ENCODE data around the gene AJM1. TPM values are rescaled to one million over a fixed set of nuclear protein-coding genes. Genes with fewer than 3 reads are reported as not detected.

The AJM1 gene
- total and polyA plus RNA-seq, 2 of the 8 experiments (the other 6 are each of a cell fraction or from before 2014, with no cell fraction given): 0.12 to 0.97 TPM

- no peak for TF ChIP-seq CTCF (IDR thresholded peaks at IDR 0.05; ENCODE audit: control extremely low read depth in 1 of 3, insufficient read depth in 1 of 3, low read depth in 1 of 3, low read length in 3 of 3)
- no peak for TF ChIP-seq EZH2 (IDR thresholded peaks at IDR 0.05; ENCODE audit: low read depth, low read length, severe bottlenecking)
- no peak for TF ChIP-seq ATF2 (IDR thresholded peaks at IDR 0.05; ENCODE audit: low read length)
- no peak for TF ChIP-seq RFX5 (IDR thresholded peaks at IDR 0.05; ENCODE audit: borderline replicate concordance, low read depth, low read length)
- TF ChIP-seq SIN3A (conservative IDR thresholded peaks at IDR 0.05 in 1 of 2, IDR thresholded peaks at IDR 0.05 in 1 of 2; ENCODE audit: low read depth in 1 of 2, low read length in 2 of 2): no peak
- TF ChIP-seq BRCA1 (IDR thresholded peaks at IDR 0.05; ENCODE audit: low read depth, low read length): no peak
- TF ChIP-seq POU5F1 (IDR thresholded peaks at IDR 0.05; ENCODE audit: low read depth, low read length): no peak
- TF ChIP-seq CHD2 (IDR thresholded peaks at IDR 0.05; ENCODE audit: low read length): no peak
- TF ChIP-seq RBBP5 (IDR thresholded peaks at IDR 0.05; ENCODE audit: borderline replicate concordance, low read depth, low read length): no peak
- TF ChIP-seq RXRA (IDR thresholded peaks at IDR 0.05; ENCODE audit: insufficient read depth, low read depth, low read length): no peak
These were observed 26.4 kb downstream of the AJM1 start (continued) for GRCh38 chr9:136868644-136869043.

Measured in H1 (cell line).